HT1080 (cell line): ENCODE measurements around the gene OR8G1. TPM values are rescaled to one million over a fixed set of nuclear protein-coding genes. Genes with fewer than 3 reads are reported as not detected.
"Not testable (repeated sequence)": the region's sequence is repeated elsewhere in the genome, so short reads cannot be mapped to it uniquely, and the experiment has no call there.

Source experiments
- DNase-seq: peaks from one replicate; pipeline ENCODE4 v3.0.0-alpha.2; 2015; ENCODE audit warnings: low read depth
- total RNA-seq: library from RNA; depleted of rRNA; stranded (reverse); fragments of >200 nt; shearing (Covaris generic); gene quantifications from 2 replicates; pipeline ENCODE4 v1.2.3, GENCODE V29; 2014; rRNA removed

Gene OR8G1
- total RNA-seq, 1 experiment from 2014 or later: not detected

GRCh38 chr11:124233376-124233775, 7.5 kb upstream of the OR8G1 start:
- no peak for DNase-seq

GRCh38 chr11:124238512-124238911, 2.4 kb upstream of the OR8G1 start:
- DNase-seq: no peak

GRCh38 chr11:124249869-124250268, 9.0 kb downstream of the OR8G1 start:
- not testable (repeated sequence) for DNase-seq

- DNase-seq: no peak
Observed at GRCh38 chr11:124256076-124256475, 15.2 kb downstream of the OR8G1 start, which contains the start of gene OR8G5. TSS of gene OR8G5 (plus strand) at chr11:124256376. CDS start at chr11:124264932, 8,556 bp downstream.

GRCh38 chr11:124265041-124265440, 24.1 kb downstream of the OR8G1 start:
- DNase-seq: not testable (repeated sequence)

GRCh38 chr11:124270886-124271285, 30.0 kb downstream of the OR8G1 start:
- peak; percentile 69 for DNase-seq

GRCh38 chr11:124274000-124274399, 33.1 kb downstream of the OR8G1 start:
- DNase-seq: no peak

GRCh38 chr11:124276081-124276480, 35.2 kb downstream of the OR8G1 start:
- DNase-seq: peak; percentile 87

GRCh38 chr11:124277207-124277606, 36.3 kb downstream of the OR8G1 start:
- DNase-seq: no peak

GRCh38 chr11:124277804-124278203, 36.9 kb downstream of the OR8G1 start:
- DNase-seq: peak; percentile 3

GRCh38 chr11:124278261-124278660, 37.4 kb downstream of the OR8G1 start:
- no peak for DNase-seq

- DNase-seq: peak; percentile 44
Observed at GRCh38 chr11:124285610-124286344, 44.9 kb downstream of the OR8G1 start.

GRCh38 chr11:124294687-124295086, 53.8 kb downstream of the OR8G1 start:
- DNase-seq: no peak

- no peak for DNase-seq
Observed at GRCh38 chr11:124296016-124296415, 55.1 kb downstream of the OR8G1 start.

GRCh38 chr11:124297921-124298320, 57.0 kb downstream of the OR8G1 start:
- DNase-seq: no peak

- DNase-seq: no peak
Observed at GRCh38 chr11:124301548-124301947, 60.7 kb downstream of the OR8G1 start.

- DNase-seq: no peak
Observed at GRCh38 chr11:124302347-124303125, 61.6 kb downstream of the OR8G1 start.

Other genes with a start within 250 kb of the OR8G1 start
- not detected in 2 replicates for gene OR10G6, start 245.9 kb upstream of the OR8G1 start, total RNA-seq
- not detected in 2 replicates for gene OR10G4, start 228.1 kb upstream of the OR8G1 start, total RNA-seq
- not detected in 2 replicates for gene OR10G9, start 218.1 kb upstream of the OR8G1 start, total RNA-seq
- gene OR10G8, start 214.3 kb upstream of the OR8G1 start, total RNA-seq: not detected in 2 replicates
- gene OR10G7, start 199.8 kb upstream of the OR8G1 start, total RNA-seq: not detected in 2 replicates
- gene VWA5A, start 125.6 kb upstream of the OR8G1 start, total RNA-seq: 0.70 and 1.4 TPM in 2 replicates
- gene OR10D3, start 57.8 kb upstream of the OR8G1 start, total RNA-seq: not detected in 2 replicates
- not detected in 2 replicates for gene OR8G5, start 15.3 kb downstream of the OR8G1 start, total RNA-seq
- gene OR8D1, start 72.9 kb downstream of the OR8G1 start, total RNA-seq: not detected in 2 replicates
- gene OR8D2, start 79.1 kb downstream of the OR8G1 start, total RNA-seq: not detected in 2 replicates
- gene OR8B2, start 143.4 kb downstream of the OR8G1 start, total RNA-seq: not detected in 2 replicates
- not detected in 2 replicates for gene OR8B3, start 157.9 kb downstream of the OR8G1 start, total RNA-seq
- gene OR8B4, start 183.8 kb downstream of the OR8G1 start, total RNA-seq: not detected in 2 replicates
- gene OR8B8, start 204.6 kb downstream of the OR8G1 start, total RNA-seq: not detected in 2 replicates